HG02610 (cell line): ENCODE results near the gene RAB11A.

Source experiments
- ATAC-seq: cut with Tn5 transposase; IDR thresholded peaks from one replicate; pipeline ENCODE4 v1.9.1; 2021; ENCODE audit warnings: mild to moderate bottlenecking, moderate library complexity; ENCODE audit not compliant: unreplicated experiment

RAB11A gene

DNA sequence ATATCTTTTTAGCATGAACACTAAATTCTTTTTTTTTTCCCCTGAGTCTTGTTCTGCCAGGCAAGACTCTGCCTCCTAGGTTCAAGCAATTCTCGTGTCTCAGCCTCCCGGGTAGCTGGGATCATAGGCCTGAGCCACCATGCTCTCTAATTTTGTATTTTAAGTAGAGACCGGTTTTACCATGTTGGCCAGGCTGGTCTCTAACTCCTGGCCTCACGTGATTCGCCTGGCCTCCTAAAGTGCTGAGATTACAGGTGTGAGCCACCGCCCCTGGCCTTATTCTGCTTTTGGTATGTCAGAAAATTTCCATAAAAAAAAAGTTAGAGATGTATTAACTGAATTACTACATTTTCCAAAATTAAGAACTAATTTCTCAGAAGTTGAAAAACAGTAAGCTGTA lies 14.3 kb downstream of the RAB11A start:
- no peak for ATAC-seq

DNA sequence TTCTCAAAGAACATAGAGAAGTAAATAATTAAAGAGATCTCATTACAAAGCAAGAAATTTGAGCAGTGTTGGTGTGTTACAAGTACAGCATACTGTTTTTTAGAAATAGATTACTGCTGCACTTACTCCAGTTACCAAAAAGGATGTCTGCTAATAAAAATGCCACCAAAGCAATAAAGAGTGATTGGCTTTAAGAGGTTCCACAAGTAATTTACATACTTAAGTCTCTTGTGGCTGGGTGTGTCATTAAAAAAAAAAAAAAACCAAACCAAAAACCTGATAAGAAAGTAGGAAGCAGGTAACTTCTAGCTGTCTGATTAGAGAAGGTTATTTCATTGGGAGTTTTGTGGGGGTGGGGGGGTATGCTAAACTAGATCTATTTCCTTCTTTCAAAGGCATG lies 15.2 kb downstream of the RAB11A start:
- no peak for ATAC-seq

DNA sequence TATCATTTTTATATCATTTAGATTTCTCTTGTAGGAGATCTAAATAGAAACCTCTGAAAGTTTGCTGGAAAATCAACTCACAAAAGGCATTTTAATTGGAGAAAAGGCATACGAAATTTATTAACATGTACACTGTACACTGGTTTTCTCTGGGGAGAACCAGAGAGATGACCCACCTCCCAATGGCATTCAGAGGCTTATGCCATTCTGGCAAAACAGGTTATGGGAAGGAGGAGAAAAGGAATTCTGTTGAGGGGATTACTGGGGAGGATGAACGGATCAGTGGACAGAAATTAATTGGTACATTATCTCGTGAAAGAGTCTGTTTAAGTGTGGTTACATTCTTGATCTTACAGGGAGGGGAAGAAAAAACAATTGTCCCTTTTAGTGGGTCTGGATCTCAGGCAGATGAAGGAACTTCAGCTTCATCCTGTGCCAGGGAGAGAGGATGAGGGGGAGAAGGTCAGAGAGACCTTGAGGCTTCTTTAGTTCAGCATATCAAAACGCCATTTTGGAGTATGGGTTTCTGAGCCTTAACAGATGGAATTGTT lies 16.5 kb downstream of the RAB11A start:
- no peak for ATAC-seq

DNA sequence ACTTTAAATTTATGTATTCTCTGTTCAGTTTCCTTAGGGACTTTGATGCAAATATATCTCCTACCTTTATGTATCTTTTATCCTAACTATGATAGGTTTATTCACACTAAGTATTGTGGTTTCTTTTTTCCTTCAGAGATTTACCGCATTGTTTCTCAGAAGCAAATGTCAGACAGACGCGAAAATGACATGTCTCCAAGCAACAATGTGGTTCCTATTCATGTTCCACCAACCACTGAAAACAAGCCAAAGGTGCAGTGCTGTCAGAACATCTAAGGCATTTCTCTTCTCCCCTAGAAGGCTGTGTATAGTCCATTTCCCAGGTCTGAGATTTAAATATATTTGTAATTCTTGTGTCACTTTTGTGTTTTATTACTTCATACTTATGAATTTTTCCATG lies 18.3 kb downstream of the RAB11A start:
- ATAC-seq: no peak

DNA sequence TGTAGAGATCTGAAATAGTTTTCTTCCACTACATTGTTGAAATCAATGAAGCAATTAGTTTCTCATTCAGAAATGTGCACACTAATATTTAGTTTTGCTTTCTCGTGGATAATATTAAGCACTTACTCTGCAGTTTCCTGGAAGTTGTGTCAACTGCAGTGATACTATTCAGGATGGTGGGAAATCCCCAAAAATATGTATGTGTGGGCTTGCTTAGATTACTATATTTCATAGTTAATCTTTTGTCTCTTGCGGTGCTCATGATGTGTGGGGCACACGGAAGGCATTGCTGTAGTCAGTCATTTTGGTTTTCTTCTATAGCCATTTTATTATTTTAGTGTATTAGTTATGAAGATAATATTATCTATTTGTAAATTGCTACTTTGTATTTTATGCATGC lies 19.7 kb downstream of the RAB11A start:
- no peak for ATAC-seq

DNA sequence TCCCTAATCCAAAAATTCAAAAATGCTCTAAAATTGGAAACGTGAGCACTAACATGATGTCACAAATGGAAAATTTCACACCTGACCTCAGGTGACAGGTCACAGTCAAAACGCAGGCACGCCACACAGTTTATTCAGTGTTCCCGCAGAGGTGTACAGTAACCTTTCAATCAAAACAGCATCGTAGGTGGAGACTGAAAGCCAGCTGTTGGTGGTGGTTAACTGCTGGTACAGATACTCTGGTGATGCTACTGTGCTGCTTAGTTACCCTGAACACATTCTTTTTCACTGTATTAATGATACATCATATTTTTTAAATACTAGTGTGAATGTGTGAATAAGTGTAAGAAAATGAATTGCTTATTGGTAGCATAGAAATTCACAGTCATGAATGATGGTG lies 23.8 kb downstream of the RAB11A start:
- ATAC-seq: no peak

DNA sequence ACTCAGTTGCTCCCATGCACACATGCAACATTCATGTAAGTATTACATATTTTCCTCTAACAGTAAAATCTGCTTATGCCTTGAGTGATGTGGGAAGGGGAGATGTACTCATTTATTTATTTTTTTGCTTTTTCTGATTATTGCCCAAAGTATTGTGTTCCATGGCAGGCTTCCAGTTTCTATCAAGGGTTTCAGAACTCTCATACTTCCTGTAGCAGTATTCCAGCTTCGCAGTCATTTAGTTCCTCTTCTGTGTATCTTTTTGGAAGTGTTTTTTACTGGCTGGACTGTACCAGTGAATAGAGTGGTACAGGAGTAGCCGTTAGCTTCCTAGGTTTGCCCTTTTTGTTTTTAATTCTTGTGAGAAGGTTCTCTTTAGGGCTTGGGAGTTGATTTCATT lies 26.9 kb downstream of the RAB11A start:
- ATAC-seq: no peak

DNA sequence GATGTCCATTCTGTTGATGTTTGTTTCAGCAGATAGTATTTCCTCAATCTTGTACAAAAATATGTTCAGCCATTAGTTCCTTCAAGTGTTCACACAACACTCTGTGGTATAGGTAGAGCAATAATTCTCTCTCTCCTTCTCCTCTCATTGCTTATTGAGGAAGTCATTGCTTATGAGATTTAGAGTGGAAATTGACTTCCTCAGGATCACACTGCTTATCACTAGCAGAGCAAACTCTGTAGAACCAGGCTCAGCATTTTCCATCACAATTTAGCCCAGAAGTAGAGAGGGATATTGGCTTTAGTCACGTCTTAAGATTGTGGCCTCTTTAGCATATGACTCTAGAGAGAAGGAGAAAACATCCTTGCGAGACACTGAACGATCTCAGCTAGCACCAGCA lies 31.2 kb downstream of the RAB11A start:
- no peak for ATAC-seq

DNA sequence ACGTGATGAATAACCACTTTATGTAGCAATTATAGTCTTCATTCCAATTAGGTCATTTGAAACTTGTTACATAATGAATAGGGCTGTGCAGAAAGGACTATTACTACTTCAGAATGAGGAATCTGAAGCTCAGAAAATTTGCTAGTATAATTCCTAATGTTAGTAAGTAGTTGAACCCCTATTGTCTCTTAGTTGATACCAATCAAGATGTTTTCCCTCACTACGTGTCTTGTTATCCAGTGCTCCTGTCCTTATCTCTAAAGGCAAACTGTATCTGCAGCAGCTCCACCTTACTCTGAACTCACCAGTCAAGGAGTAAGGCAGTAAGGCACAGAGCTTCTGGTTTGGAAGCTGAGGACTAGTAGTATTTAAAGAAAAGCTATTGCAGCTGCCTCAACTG lies 32.0 kb downstream of the RAB11A start:
- ATAC-seq: no peak

DNA sequence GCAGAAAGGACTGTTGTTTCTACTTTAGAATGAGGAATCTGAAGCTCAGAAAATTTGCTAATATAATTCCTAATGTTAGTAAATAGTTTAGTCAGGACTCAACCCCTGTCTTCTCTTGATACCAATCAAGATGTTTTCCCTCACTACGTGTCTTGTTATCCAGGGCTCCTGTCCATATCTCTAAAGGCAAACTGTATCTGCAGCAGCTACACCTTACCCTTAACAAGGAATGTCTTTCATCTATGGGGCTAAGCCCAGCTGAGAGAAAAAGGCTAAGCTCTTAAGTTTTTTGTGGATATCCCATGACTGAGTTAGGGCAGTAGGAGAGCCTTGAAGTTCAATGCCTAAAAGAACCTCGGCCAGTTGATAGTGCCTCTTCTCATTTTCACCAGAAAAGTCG lies 32.5 kb downstream of the RAB11A start:
- ATAC-seq: no peak

DNA sequence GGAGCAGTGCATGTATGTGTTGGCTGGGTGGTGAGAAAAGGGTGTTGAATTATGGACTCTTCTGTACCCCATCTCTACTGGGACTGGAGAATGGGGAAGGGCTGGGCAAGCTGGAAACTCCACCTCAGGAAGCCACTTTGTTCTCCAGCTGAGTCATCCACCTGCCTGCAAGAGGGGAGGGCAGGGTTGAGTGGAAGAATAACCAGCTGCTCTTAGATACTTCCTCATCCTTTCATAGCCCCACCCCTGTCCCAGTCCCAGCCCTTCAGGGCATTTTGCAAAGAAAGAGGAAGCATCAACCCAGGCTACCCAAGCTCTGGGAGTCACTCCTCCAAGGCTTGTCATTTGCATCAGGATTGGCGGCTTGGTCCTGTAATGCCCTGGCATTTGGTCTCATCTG lies 33.1 kb downstream of the RAB11A start:
- peak; percentile 81 for ATAC-seq

DNA sequence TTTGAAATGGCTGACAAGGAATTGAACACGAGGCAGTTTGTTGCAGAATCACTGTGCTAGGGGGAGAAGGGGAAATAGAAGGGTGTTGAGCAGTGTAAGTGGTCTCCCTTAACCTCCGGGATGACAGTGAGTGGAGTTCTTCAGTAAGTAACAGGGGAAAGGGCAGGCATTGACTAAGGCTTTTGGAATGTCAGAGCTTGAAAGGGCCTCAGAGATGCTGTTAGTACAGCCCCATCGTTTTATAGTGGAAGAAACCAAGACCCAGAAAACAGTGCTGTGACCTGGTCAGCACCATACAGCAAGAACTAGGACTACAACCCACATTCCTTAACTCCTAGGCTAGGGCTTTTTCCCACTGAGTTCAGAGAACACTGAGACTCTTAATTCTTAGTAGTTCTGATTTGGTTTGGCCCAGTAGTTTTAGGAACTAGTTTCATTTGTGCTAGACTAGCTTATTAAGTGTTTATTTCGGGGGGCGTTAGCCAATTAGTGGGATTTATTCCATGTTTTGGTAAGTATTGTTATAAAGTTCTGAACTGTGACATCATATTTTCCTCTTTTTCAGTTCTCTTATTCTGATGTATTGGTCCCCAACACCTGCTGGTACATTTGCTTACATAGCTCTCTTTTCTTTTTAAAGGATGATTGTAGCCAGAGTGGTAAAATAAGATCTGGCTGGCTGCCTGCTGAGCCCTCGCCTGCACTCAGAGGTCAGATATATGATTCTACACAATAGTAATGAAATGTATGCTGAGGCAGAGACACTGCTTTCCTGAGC lies 34.2 kb downstream of the RAB11A start:
- no peak for ATAC-seq

DNA sequence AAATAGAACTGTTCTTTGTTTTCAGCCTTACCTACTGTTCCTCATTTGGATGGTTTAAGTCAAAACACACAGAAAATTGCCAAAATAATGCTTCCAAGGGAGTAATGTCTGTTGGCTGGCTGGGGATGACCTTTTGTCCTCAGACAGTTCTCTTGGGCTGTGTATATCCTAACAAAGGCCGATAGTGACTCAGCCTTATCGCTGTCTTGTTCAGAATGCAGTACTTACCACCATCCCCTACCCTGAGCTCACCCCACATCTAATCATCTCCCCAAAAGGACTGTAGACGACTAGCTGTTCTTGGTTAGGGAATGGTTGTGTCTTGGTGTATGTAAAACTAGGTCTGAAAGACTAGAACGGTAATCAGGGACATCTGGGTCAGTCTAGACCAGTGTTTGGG lies 35.0 kb downstream of the RAB11A start:
- ATAC-seq: no peak

DNA sequence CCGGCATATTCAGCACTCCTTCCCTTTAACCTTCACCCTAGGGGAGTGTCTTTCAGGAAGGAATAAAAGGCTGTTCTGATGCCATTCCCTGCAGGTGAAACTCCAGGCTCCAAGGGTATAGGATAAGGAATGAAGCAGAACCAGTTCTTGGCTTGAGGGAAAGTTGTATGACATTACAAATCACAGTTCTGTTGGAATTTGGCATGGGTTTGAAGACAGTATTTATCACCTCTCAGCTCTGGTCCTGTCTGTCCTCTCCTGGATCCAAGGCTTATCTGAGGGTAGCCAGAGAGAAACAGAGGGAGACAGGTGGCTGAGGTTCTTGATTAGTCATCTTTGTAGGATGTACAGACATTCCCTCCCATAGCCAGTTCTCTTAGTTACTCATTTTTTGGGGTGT lies 37.1 kb downstream of the RAB11A start:
- no peak for ATAC-seq

DNA sequence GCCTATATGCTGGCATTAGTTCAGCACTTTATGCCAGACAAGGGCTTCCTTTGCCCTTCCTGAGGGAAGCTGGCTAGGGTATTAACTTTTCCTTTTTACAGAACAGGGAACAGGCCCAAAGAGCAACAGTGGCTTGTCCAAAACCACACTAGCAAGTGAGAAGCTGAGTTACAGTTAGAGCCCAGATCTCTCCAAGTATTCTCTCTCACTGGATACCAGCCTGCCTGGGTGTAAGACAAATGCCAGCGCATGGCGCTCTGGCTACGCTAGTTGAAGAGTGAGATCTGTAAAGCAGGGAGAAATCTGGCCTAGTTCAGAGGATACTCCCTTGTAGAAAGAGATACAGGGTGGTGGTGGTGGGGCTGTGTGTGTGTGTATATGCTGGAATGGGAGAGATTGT lies 38.4 kb downstream of the RAB11A start:
- ATAC-seq: no peak

DNA sequence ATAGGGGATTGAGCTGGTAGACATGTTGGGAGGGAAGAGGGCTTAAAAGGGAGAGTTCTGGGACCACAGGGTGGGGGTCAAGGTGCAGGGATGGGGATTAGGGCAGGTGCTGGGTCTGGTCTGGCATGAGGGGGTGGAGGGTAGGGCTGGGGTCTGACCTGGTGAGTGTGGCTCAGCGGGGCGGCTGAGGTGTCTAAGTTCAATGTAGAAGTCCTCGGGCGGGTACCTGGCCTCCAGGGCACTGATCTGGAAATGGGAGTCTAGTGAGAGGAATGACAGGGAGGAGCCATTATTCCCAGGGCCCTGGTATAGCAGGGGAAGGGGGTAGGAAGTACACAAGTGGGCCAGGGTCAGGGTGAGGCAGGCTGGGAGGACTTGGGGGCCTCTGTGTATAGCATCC lies 39.6 kb downstream of the RAB11A start:
- ATAC-seq: no peak

DNA sequence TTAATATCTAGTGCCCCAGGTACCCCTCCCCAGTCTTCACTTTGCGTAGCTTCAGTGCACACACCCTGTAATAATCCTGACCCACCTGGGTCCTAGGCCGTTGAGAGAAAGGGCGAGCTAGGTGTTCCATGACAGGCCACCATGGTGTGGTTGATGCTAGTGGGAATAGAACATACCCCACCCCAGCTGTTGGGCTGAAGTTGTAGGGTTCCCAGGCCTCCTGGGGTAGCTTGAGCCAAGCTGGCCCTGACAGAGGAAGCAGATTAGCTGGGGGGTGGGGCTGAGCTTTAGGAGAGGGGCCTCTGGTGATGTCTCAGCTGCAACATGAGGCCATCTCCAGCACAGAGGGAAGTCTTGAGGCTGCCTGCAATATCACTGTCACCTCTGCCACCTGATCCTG lies 40.5 kb downstream of the RAB11A start:
- ATAC-seq: no peak

DNA sequence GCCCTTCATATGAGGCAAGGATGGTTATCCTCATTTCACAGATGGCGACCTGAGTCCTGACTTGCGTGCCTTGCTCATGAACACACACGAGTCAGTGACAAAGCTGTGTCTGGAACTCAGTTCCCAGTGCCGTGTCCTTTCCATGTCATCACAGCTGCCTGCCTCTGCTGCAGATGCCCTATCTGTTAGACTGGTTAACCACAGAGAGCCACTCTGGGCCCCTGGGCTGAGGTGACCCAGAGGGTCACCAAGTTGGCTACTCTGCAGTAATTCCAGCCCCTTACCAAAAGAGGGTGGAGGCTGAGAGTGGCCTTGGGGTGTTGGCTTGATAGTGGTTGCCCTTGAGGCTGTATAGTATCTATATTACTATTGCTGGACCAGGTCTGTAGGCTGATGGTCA lies 41.0 kb downstream of the RAB11A start:
- no peak for ATAC-seq

DNA sequence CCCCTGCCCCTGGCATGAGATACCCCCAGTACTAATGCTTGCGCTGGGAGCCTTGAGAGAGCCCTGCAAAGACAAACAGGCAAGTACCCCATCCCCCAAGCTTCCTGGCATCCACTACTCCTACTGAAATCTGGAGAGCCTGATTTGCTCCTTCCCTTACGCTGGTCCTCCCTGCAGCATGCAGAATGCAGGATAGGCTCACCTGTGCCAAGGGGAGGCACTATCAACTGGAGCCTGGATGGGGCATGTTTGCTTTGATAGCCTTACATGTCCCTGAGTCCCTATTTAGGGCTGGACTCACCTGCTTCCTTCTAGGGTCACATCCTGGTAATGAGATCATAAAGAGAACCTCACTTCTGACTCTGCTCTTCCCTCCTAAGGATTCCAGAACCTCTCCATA lies 42.9 kb downstream of the RAB11A start:
- ATAC-seq: no peak

DNA sequence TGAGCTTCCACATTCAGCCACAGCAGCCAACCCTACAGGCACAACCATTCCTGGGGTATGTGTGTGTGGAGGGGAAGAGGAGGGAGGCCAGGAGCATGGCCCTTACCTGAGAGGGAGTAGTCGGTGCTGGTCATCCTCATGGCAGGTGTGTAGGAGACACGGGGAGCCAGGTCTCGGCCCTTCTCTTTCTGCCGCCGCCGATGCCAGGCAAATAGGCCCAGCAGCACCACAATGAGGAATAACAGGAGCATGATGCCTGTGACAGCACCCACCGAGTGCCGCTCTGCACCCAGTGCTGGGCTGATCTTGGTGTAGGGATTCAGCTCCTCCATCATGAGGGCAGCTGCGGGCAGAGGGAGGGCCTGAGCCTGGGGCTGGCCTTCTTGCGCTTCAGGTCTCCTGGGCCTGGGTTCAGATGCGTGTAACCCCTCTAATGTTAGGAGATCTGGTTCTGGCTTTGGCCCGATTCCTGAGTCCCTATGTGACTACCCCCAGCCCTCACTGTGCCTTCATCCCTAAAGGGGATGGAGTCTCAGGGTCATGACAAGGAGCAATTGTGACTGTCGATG lies 44.4 kb downstream of the RAB11A start:
- no peak for ATAC-seq

DNA sequence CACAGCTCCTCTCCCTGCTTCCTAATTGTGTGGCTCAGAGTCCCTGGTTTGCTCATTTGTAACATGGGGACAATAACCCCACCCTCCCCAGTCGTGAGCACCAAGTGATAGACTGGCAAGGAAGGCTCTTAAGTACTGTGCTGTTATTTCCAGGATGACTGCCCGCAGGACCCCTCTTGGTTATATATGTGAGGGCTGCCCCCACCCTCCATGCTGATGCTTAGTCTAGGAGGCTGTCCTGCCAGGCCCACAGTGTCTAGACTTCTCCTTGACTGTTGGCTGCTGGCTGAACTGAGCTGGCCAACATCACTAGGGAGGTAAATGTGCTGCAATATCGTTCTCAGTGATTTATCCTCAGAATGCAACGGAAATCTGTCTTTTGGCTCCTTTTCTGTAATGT lies 45.1 kb downstream of the RAB11A start:
- no peak for ATAC-seq

DNA sequence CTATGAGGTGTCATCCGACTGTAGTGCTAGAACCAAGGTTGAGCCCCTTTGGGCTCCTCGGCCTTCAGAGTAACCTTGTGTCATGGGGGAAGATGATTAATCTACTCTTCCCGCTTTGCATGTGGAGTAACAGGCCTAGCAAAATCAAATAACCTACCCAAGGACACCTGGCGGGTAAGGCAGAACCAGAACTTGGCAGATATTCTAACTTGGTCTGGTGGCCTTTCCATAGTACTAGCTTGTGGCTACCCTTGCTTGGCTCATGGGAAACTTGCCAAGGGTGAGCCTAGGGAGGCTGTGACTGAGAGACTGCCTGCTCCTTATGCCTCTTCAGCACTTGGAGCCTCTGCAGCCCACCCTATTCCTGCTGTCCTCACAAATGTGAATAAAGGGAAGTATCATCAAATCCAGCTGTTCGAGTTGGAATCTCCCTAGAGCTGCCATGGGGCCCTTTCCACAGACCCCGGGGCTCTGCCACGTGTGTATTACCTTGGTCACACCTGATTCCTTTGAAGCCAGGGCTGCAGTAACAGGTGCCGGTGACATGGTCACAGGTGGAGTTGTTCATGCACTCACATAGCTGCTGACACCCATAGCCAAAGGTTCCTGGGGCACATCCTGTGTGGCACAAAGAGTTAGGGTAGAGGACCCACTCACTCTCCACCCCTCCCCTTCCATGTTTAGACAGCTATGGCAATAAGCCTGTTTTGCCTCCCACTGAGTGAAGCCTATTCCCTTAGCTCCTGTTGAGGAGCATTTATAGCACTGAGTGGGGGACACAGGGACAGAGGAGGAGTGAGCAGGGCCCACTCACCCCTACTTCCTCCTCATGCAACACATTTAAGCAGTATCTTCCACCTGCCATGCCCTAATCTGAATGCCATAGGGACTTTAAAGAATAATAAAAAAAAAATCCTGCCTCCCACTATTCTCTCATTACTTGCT lies 46.0 kb downstream of the RAB11A start:
- no peak for ATAC-seq
